Neural crest cell (in vitro differentiated cells): ENCODE data around the gene SUPT4H1. TPM values are rescaled to one million over a fixed set of nuclear protein-coding genes. Genes with fewer than 3 reads are reported as not detected.
A peak's percentile ranks its signal among the peaks of the same experiment; 100 is the strongest.

Experiments used
- DNase-seq: peaks from one replicate; pipeline ENCODE4 v3.0.0; 2021; ENCODE audit warnings: low read depth, mixed read lengths, low spot score
- H3K27ac Mint-ChIP-seq: one replicate; pipeline ENCODE4 v1.8.0; 2021; ENCODE audit warnings: mild to moderate bottlenecking, mixed read lengths; ENCODE audit not compliant: unreplicated experiment
- H3K27me3 Mint-ChIP-seq: 2 replicates; pipeline ENCODE4 v1.8.0; 2021; ENCODE audit warnings: low read depth, mild to moderate bottlenecking, mixed read lengths
- H3K36me3 Mint-ChIP-seq: 2 replicates; pipeline ENCODE4 v1.8.0; 2021; ENCODE audit warnings: low read depth, mild to moderate bottlenecking, mixed read lengths
- H3K4me1 Mint-ChIP-seq: 2 replicates; pipeline ENCODE4 v1.8.0; 2021; ENCODE audit warnings: mixed read lengths
- H3K4me3 Mint-ChIP-seq: one replicate; pipeline ENCODE4 v1.8.0; 2021; ENCODE audit warnings: mild to moderate bottlenecking, mixed read lengths
- H3K9me3 Mint-ChIP-seq: 2 replicates; pipeline ENCODE4 v1.8.0; 2021; ENCODE audit warnings: mixed read lengths
- CTCF ChIP-seq: fragments of 200-600 bp; sonication (generic); conservative IDR thresholded peaks from 2 replicates; pipeline ENCODE4 v1.5.0; 2021; ENCODE audit warnings: antibody characterized with exemption, mild to moderate bottlenecking
- total RNA-seq: library from RNA; stranded (reverse); gene quantifications from 2 replicates; pipeline ENCODE4 v1.2.1, GENCODE V29; 2021

The SUPT4H1 gene
- total RNA-seq, 1 donor from 2014 or later = 83.8 TPM

GRCh38 chr17:58382872-58383242 lies 30.9 kb upstream of the SUPT4H1 start:
- peaks cover 33% of the 10 kb centered on the region for H3K4me1 Mint-ChIP-seq
- H3K36me3 Mint-ChIP-seq = no peaks in the 10 kb centered on the region
- no peak overlapping the region for H3K4me3 Mint-ChIP-seq
- H3K27ac Mint-ChIP-seq = no peak overlapping the region
- H3K9me3 Mint-ChIP-seq = no peaks in the 10 kb centered on the region
- no peak for DNase-seq
- no peak for TF ChIP-seq CTCF
- H3K27me3 Mint-ChIP-seq = no peaks in the 10 kb centered on the region

DNA sequence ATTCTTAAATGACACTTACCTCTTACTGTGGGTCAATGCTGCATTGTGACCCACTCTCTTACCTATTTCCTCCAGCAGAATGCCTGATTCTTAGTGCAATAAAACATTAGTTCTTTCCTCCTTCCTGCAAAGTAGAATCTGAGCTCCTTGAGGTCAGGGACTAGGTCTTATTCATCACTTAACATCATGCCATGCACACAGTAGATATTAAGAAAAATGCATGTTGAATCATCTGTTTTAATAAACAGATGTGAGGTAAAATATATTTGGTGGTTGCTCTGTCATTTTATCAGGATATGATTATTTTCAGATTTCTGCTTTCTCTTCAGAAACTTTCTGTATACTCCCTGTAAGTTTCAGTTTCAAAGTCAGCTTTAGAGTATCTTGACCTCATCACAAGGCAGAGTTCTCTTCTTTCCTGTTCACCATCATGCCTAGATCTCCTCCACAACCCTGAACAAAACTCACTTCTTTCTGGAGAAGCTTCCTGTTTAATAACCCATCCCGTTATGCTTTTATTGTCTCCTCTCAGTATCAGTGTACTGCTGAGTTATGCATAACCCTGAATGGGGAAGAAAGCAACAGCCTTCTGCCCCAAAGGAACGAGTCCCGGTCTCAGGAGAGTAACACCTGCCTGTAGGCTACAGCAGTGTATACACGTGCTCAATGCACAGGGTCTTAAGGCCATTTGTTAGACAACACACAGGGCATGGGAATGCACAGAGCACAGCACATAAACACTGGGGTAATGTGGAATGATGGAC lies 30.3 kb upstream of the SUPT4H1 start:
- Mint-ChIP-seq H3K27ac (no peak overlapping the region), H3K4me1 (peaks cover 39% of the 10 kb centered on the region), H3K36me3 (no peaks in the 10 kb centered on the region), H3K27me3 (no peaks in the 10 kb centered on the region), H3K4me3 (no peak overlapping the region), H3K9me3 (no peaks in the 10 kb centered on the region)
- TF ChIP-seq CTCF = no peak
- no peak for DNase-seq

GRCh38 chr17:58381124-58382035 lies 29.4 kb upstream of the SUPT4H1 start:
- H3K36me3 Mint-ChIP-seq = no peaks in the 10 kb centered on the region
- no peak overlapping the region for H3K27ac Mint-ChIP-seq
- H3K4me3 Mint-ChIP-seq = peak overlapping the region; percentile 0
- no peak for DNase-seq
- peaks cover 43% of the 10 kb centered on the region for H3K4me1 Mint-ChIP-seq
- H3K9me3 Mint-ChIP-seq = no peaks in the 10 kb centered on the region
- H3K27me3 Mint-ChIP-seq = no peaks in the 10 kb centered on the region
- TF ChIP-seq CTCF = no peak

DNA sequence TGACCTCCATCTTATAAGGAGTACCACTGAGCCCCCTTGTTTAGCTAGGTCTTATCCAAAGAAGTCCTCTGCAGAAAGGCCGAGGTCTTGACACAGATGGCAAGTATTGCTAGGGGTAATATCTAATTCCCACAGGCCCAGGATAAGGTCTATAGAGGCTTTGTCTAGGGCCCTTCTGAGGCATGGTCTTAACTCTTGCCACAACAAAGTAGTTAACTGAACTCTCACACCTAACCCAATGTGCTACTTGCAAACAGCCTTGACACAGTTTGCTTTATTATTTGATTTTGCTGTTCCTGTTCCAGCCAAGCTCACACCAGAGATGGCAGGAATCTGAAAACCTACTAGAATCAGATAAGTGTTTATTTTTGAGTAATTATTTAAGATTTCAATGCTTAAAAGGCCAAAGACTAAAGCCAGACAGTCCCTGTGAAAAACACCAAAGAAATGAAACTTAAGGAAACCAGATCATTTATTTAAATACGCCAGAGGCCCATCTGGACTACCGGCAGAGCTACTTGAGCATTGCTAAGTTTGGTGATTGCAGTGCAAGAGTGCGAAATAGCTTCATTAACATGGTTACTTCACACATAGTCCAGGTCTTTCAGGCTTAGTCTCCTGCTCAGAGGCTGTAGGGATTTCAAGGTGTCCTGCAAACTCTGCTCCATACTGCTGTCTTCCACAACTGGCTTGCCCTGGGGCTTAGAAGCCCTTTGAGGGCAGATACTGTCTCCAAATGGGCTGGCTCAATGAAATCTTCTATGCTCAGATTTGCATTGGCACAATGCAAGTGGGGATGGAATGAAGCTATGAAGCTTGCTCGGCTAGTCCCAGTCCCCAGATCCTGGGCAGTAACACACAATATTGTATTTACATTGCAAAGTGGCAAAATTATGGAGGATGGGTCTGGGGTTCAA lies 28.5 kb upstream of the SUPT4H1 start:
- no peaks in the 10 kb centered on the region for H3K36me3 Mint-ChIP-seq
- peak overlapping the region; percentile 0 for H3K4me3 Mint-ChIP-seq
- no peak for DNase-seq
- TF ChIP-seq CTCF = no peak
- peaks cover 48% of the 10 kb centered on the region for H3K4me1 Mint-ChIP-seq
- no peaks in the 10 kb centered on the region for H3K9me3 Mint-ChIP-seq
- no peak overlapping the region for H3K27ac Mint-ChIP-seq
- no peaks in the 10 kb centered on the region for H3K27me3 Mint-ChIP-seq

DNA sequence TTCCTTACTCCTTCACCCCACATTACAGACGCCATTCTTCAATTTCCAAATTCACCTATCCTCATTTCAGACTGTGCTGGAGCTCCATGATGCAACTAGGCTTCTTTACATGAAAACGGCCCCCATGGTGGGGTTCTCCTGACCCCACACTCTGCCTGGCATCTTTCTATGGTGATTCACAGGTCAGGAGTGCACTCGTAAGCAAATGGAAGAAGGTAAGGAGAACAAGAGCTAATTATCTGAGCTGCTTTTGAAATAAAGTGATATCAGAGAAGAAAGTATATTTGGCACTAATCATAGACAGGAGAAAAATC lies 27.5 kb upstream of the SUPT4H1 start:
- Mint-ChIP-seq H3K27me3 (no peaks in the 10 kb centered on the region), H3K9me3 (no peaks in the 10 kb centered on the region), H3K27ac (no peak overlapping the region), H3K36me3 (no peaks in the 10 kb centered on the region), H3K4me1 (peaks cover 48% of the 10 kb centered on the region), H3K4me3 (no peak overlapping the region)
- no peak for TF ChIP-seq CTCF
- no peak for DNase-seq
